GM19328 (cell line): ENCODE results near the gene LYAR.

Source experiments
- ATAC-seq: cut with Tn5 transposase; IDR thresholded peaks from one replicate; pipeline ENCODE4 v1.9.1; 2021; ENCODE audit warnings: mild to moderate bottlenecking, moderate library complexity; ENCODE audit not compliant: unreplicated experiment

The LYAR gene

GRCh38 chr4:4289941-4290850 is at the start of gene LYAR, which contains the start of gene ZBTB49:
TSS of gene LYAR (minus strand) at chr4:4290154. CDS start at chr4:4283742, 6,412 bp downstream.
TSS of gene ZBTB49 (plus strand) at chr4:4290251. CDS start at chr4:4299946, 9,695 bp downstream.
- peak; percentile 89 for ATAC-seq

- no peak for ATAC-seq
Observed at GRCh38 chr4:4339504-4340085, 49.6 kb upstream of the LYAR start.

- ATAC-seq: no peak
Observed at GRCh38 chr4:4338210-4339001, 48.5 kb upstream of the LYAR start.

- ATAC-seq: no peak
Observed at GRCh38 chr4:4334798-4335520, 45.0 kb upstream of the LYAR start.

GRCh38 chr4:4333265-4333706 is 43.3 kb upstream of the LYAR start:
- no peak for ATAC-seq

GRCh38 chr4:4332529-4332928 is 42.6 kb upstream of the LYAR start:
- ATAC-seq: no peak

- no peak for ATAC-seq
Observed at GRCh38 chr4:4330794-4331193, 40.8 kb upstream of the LYAR start.

GRCh38 chr4:4329496-4329895 is 39.5 kb upstream of the LYAR start:
- ATAC-seq: no peak

GRCh38 chr4:4328840-4329239 is 38.9 kb upstream of the LYAR start:
- no peak for ATAC-seq

GRCh38 chr4:4328206-4328605 is 38.3 kb upstream of the LYAR start:
- ATAC-seq: no peak

GRCh38 chr4:4327652-4328121 is 37.7 kb upstream of the LYAR start:
- no peak for ATAC-seq

- no peak for ATAC-seq
Observed at GRCh38 chr4:4326166-4326565, 36.2 kb upstream of the LYAR start.

- ATAC-seq: no peak
Observed at GRCh38 chr4:4325321-4325720, 35.4 kb upstream of the LYAR start.

- no peak for ATAC-seq
Observed at GRCh38 chr4:4323705-4324534, 34.0 kb upstream of the LYAR start.

- ATAC-seq: no peak
Observed at GRCh38 chr4:4321951-4322688, 32.2 kb upstream of the LYAR start.

- no peak for ATAC-seq
Observed at GRCh38 chr4:4320951-4321714, 31.2 kb upstream of the LYAR start.

GRCh38 chr4:4320528-4320927 is 30.6 kb upstream of the LYAR start:
- ATAC-seq: no peak

- ATAC-seq: no peak
Observed at GRCh38 chr4:4317496-4318232, 27.7 kb upstream of the LYAR start.
